Transverse colon (tissue), 4 donors: Measurements from ENCODE around the gene CENPS. TPM values are rescaled to one million over a fixed set of nuclear protein-coding genes. Genes with fewer than 3 reads are reported as not detected.
A peak's percentile ranks its signal among the peaks of the same experiment; 100 is the strongest.

Source experiments
- DNase-seq: peaks from one replicate; pipeline ENCODE4 v3.0.0-alpha.2; 2019
- H3K27ac ChIP-seq, 4 donors: fragments of 200-600 bp; sonication (generic); 2 replicates each; pipeline ENCODE4 v1.5.1; 2016 to 2018; ENCODE audit warnings: inconsistent platforms in 4 of 4
- H3K27me3 ChIP-seq: fragments of 200-600 bp; sonication (generic); 2 replicates; pipeline ENCODE4 v1.5.1; 2017; ENCODE audit warnings: inconsistent platforms
- H3K36me3 ChIP-seq, 4 donors: fragments of 200-600 bp; sonication (generic); 2 replicates each; pipeline ENCODE4 v1.5.1; 2017 to 2019; ENCODE audit warnings: inconsistent platforms in 4 of 4
- H3K4me1 ChIP-seq, 4 donors: fragments of 200-600 bp; sonication (generic); 2 replicates each; pipeline ENCODE4 v1.5.1; 2017 to 2020; ENCODE audit warnings: inconsistent platforms in 4 of 4
- H3K4me3 ChIP-seq, 4 donors: fragments of 200-600 bp; sonication (generic); 1 replicate in 1 of 4; 2 replicates in 3 of 4; pipeline versions ENCODE4 v1.5.1 to v1.6.1; 2017 to 2019; ENCODE audit warnings: inconsistent platforms in 4 of 4
- H3K9me3 ChIP-seq, 2 donors: fragments of 200-600 bp; sonication (generic); 2 replicates each; pipeline ENCODE4 v1.5.1; 2017 to 2019; ENCODE audit warnings: inconsistent platforms in 2 of 2
- CTCF ChIP-seq, 5 experiments: fragments of 200-600 bp in 3 of 5; fragments of 450-650 bp in 2 of 5; sonication (generic) in 3 of 5; IDR thresholded peaks; 1 replicate in 2 of 5; 2 replicates in 3 of 5; pipeline ENCODE4 v1.5.1; 2016 to 2017; ENCODE audit warnings: antibody characterized with exemption in 5 of 5, inconsistent platforms in 3 of 5, mild to moderate bottlenecking in 2 of 5, moderate library complexity in 1 of 5
- EP300 ChIP-seq: sonication (generic); formaldehyde crosslinking; IDR thresholded peaks from one replicate; pipeline ENCODE4 v1.6.1; 2017; ENCODE audit warnings: antibody characterized with exemption, low read depth
- POLR2A ChIP-seq: fragments of 450-650 bp; IDR thresholded peaks from one replicate; pipeline ENCODE4 v1.6.1; 2016; ENCODE audit warnings: antibody characterized with exemption, mild to moderate bottlenecking, moderate library complexity
- POLR2AphosphoS5 ChIP-seq, 3 donors: sonication (generic); formaldehyde crosslinking; IDR thresholded peaks; one replicate each; pipeline ENCODE4 v1.6.1; 2016; ENCODE audit warnings: antibody characterized with exemption in 3 of 3
- WGBS, 2 donors: methylation state at CpG; one replicate each; pipeline ENCODE4 v1.1.5; 2018; ENCODE audit warnings: low coverage in 1 of 2; 5-methylcytosine and 5-hydroxymethylcytosine counted together
- in situ Hi-C, 4 donors: fragments of 200-750 bp; cut with MboI; loops; one replicate each; pipeline versions ENCODE4 v1.15.0 to v1.15.1; 2017; ENCODE audit warnings: low sequenced_read_pairs in 3 of 4, low pct_ligation_motif_present in 1 of 4, low pct_unique_long_range_greater_than_20kb in 1 of 4
- intact Hi-C: fragments of 100-400 bp; cut with DNase I; formaldehyde crosslinking; loops from one replicate; pipeline ENCODE4 v1.15.1; 2023; ENCODE audit warnings: low total_unique reads
- total RNA-seq, 4 donors: library from RNA; depleted of rRNA; stranded (reverse); fragments of >200 nt; gene quantifications; one replicate each; pipeline ENCODE4 v1.1.0, GENCODE V29; 2016

Gene CENPS
- total RNA-seq: 1 to 10 TPM in 2 of 4 donors, not detected in 2; 6.8 to 8.2 TPM

DNA sequence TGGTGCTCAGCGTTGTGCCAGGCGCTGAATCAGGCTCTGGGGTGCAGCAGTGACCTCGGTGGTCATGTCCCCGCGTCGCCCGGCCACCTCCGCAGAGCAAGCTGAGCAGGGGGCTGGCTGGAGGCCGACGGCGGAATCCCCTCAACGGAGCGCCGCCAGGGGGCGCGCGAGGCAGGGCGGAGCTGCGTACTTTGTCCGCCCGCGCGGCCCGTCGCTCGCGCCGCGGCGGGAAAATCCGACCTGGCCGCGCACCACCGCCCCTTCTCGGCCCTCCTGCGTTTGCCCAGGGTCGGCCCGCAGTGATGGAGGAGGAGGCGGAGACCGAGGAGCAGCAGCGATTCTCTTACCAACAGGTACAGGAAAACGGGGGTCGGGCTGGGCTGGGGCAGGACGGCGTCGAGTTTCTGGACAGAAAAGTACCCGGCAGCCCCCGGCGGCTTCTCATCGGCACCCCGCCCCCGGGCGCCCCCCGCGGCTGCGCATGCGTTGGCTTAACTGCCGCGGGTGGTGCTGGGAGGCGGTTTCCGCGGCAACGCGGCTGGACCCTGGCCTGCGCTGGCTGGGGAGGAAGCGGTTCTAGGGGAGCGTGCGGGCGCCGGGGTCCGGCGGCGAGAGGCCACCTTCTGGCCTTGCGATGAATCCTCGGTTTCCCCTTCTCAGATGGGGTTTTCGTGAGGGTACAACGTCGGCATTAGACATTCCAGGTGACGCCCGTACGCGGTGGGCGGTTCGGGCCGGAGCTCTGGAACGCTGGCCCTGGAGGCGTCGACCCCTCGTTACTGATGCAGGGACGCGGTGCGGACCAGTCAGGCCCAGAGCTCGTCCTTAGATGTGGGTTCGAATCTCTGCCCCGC is at the start of gene CENPS:
TSS of gene CENPS (plus strand) at position 218 of the 854 bp plus-strand sequence. CDS start at position 303, 85 bp downstream.
- Histone ChIP-seq H3K27ac (peak within 1 kb of the TSS; percentile 78 to 85 (median 82)), H3K9me3 (no peaks in the 10 kb centered on the region), H3K36me3 (no peaks in the 10 kb centered on the region), H3K27me3 (no peaks in the 10 kb centered on the region), H3K4me3 (peak within 1 kb of the TSS; percentile 52 to 85 (median 68)), H3K4me1 (peaks cover 0 to 19% (median 14%) of the 10 kb centered on the region in 4 donors)
- in situ Hi-C loops (loop anchor here in 1 of 4 donors (10.0 kb wide), 1 partner anchor 64 kb away; no protein-coding TSS in a partner anchor), intact Hi-C loops (loop anchor here (2.0 kb wide), 1 partner anchor 64 kb away; no protein-coding TSS in a partner anchor)
- WGBS, 2 donors: 1% methylated on average over 93 of the region's 95 CpGs; no CpG with 5 or more reads in 1 of the 2 donors
- peak; percentile 95 for DNase-seq
- TF ChIP-seq EP300: no peak
- peak; percentile 9 to 43 (median 23) for TF ChIP-seq POLR2AphosphoS5 (IDR thresholded peaks at IDR 0.05)
- peak; percentile 37 for TF ChIP-seq POLR2A
- peak; percentile 94 to 99 (median 98) for TF ChIP-seq CTCF (IDR thresholded peaks at IDR 0.05)

GRCh38 chr1:10380594-10381275 is 49.5 kb upstream of the CENPS start:
- WGBS, 2 donors: 56 to 81% methylated on average over 3 to 5 of the region's 5 CpGs
- no peaks in the 10 kb centered on the region for H3K9me3 ChIP-seq
- peak overlapping the region in 1 of 4 donors; percentile 6 for H3K27ac ChIP-seq
- no peak overlapping the region for H3K4me3 ChIP-seq
- no peak for TF ChIP-seq POLR2A
- intact Hi-C loops: no loop called here
- H3K27me3 ChIP-seq: no peaks in the 10 kb centered on the region
- peaks cover 0 to 13% (median 0%) of the 10 kb centered on the region in 4 donors for H3K36me3 ChIP-seq
- DNase-seq: no peak
- no peaks in the 10 kb centered on the region for H3K4me1 ChIP-seq
- in situ Hi-C loops: no loop called here

DNA sequence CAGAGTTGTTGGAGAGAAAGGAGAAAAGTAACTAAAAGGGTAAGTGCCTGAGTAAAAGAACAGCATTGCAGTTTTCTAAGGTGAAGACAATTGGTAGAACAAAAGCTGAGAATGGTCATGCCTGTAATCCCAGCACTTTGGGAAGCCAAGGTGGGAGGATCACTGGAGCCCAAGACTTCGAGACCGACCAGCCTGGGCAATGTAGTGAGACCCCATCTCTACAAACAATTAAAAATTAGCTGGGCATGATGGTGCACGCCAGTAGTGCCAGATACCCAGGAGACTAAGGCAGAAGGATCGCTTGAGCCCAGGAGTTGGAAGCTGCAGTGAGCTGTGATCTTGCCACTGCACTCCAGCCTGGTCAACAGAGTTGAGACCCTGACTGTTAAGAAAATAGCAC is 46.6 kb upstream of the CENPS start:
- 96% methylated on average over 4 of the region's 4 CpGs; no CpG with 5 or more reads in 1 of the 2 donors for WGBS, 2 donors

DNA sequence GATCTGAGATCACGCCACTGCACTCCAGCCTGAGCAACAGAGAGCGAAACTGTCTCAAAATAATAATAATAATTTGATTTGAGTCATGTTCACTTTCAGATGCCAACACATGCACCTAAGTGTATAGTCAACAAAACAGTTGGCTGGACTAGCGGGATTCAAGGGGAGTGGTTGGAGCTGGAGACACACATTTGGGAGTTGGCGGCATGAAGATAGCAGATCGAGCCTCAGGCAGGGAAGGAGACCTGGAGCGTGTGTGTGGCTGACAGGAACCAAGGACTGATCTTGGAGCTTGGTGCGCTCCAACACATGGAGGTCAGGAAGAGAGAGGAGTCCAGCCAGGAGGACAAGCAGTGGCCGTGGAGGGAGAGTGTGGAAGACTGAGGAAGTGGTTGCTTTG is 46.0 kb upstream of the CENPS start:
- intact Hi-C loops: no loop called here
- Histone ChIP-seq H3K4me3 (no peak overlapping the region), H3K27me3 (no peaks in the 10 kb centered on the region), H3K4me1 (peaks cover 9 to 24% (median 20%) of the 10 kb centered on the region in 4 donors), H3K9me3 (no peaks in the 10 kb centered on the region), H3K27ac (no peak overlapping the region), H3K36me3 (no peaks in the 10 kb centered on the region)
- in situ Hi-C loops: no loop called here
- WGBS, 2 donors: 84 to 88% methylated on average over 6 to 8 of the region's 8 CpGs
- DNase-seq: no peak
- TF ChIP-seq CTCF (IDR thresholded peaks at IDR 0.05): no peak
- no peak for TF ChIP-seq POLR2AphosphoS5 (IDR thresholded peaks at IDR 0.05)
- TF ChIP-seq POLR2A: no peak
- no peak for TF ChIP-seq EP300

More for the DNA sequence above, 46.6 kb upstream of the CENPS start:
- TF ChIP-seq POLR2AphosphoS5 (IDR thresholded peaks at IDR 0.05) (no peak), POLR2A (no peak), CTCF (IDR thresholded peaks at IDR 0.05) (no peak), EP300 (no peak)
- Histone ChIP-seq H3K9me3 (no peaks in the 10 kb centered on the region), H3K4me1 (peaks cover 9 to 19% (median 17%) of the 10 kb centered on the region in 4 donors), H3K36me3 (peaks cover 0 to 6% (median 0%) of the 10 kb centered on the region in 4 donors), H3K27ac (no peak overlapping the region), H3K4me3 (no peak overlapping the region), H3K27me3 (no peaks in the 10 kb centered on the region)
- in situ Hi-C loops: no loop called here
- intact Hi-C loops: no loop called here
- no peak for DNase-seq
